Activated naive CD8-positive, alpha-beta T cell treated with anti-CD3 and anti-CD28 coated beads, Interleukin-2, amount 10 ng/mL, durations not matched to agents 7 days and 5 days (primary cell): ENCODE results near the gene CERKL. TPM values are rescaled to one million over a fixed set of nuclear protein-coding genes. Genes with fewer than 3 reads are reported as not detected.
A peak's percentile ranks its signal among the peaks of the same experiment; 100 is the strongest.

ENCODE experiments used
- ATAC-seq: fragments of 150-1000 bp; cut with Tn5 transposase; one replicate; pipeline ENCODE4 v1.10.0; 2021; ENCODE audit warnings: low read depth, moderate library complexity
- POLR2A ChIA-PET: fragments of 350-600 bp; sonication (Branson Sonifier 250); formaldehyde crosslinking; loops from one replicate; lab custom pipeline; 2021; ENCODE audit warnings: antibody characterized with exemption; lab: Charles Lee
- DNase-seq: peaks from one replicate; pipeline ENCODE4 v3.0.0; 2021
- H3K27ac Mint-ChIP-seq: one replicate; pipeline ENCODE4 v1.8.0; 2022; ENCODE audit warnings: mild to moderate bottlenecking, mixed read lengths
- H3K27me3 Mint-ChIP-seq: one replicate; pipeline ENCODE4 v1.8.0; 2022; ENCODE audit warnings: mild to moderate bottlenecking, moderate library complexity, mixed read lengths
- H3K36me3 Mint-ChIP-seq: one replicate; pipeline ENCODE4 v1.8.0; 2021; ENCODE audit warnings: mild to moderate bottlenecking, mixed read lengths
- H3K4me1 Mint-ChIP-seq: one replicate; pipeline ENCODE4 v1.8.0; 2021; ENCODE audit warnings: mixed read lengths
- H3K4me3 Mint-ChIP-seq: one replicate; pipeline ENCODE4 v1.8.0; 2022; ENCODE audit warnings: mild to moderate bottlenecking, moderate library complexity, mixed read lengths
- H3K9me3 Mint-ChIP-seq: one replicate; pipeline ENCODE4 v1.8.0; 2021; ENCODE audit warnings: mixed read lengths
- total RNA-seq, 2 experiments: library from RNA; stranded (reverse); gene quantifications; one replicate each; pipeline ENCODE4 v1.2.3, GENCODE V29; 2021

The CERKL gene
- total RNA-seq, 2 experiments from 2014 or later: not detected

DNA sequence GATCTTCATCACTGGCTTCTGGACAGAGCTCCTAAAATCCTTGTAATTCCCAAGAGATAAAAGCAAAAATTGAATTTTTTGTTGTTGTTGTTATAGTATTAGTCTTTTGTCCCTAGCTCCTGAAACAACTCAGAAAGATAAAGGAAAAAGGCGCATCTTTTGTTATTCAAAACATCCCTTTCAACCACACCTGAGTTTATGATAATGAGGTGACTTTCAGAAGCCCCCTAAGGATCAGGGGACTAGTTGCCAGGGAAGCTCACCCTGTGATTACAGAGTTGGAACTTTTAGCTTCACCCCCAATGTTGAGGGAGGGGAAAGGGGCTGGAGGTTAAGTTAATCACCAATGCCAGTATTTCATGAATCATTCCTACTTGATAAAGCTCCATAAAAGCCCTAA lies 10.3 kb upstream of the CERKL start:
- POLR2A ChIA-PET: no interaction called here
- ATAC-seq (no peak), DNase-seq (no peak)
- H3K9me3 Mint-ChIP-seq: peaks cover 8% of the 10 kb centered on the region
- no peak overlapping the region for H3K4me3 Mint-ChIP-seq
- H3K27me3 Mint-ChIP-seq: peaks cover 15% of the 10 kb centered on the region
- no peaks in the 10 kb centered on the region for H3K4me1 Mint-ChIP-seq
- peaks cover 2% of the 10 kb centered on the region for H3K36me3 Mint-ChIP-seq
- no peak overlapping the region for H3K27ac Mint-ChIP-seq

GRCh38 chr2:181662287-181662686 lies 5.4 kb upstream of the CERKL start:
- no peak for DNase-seq
- peaks cover 23% of the 10 kb centered on the region for H3K27me3 Mint-ChIP-seq
- peaks cover 2% of the 10 kb centered on the region for H3K36me3 Mint-ChIP-seq
- peaks cover 6% of the 10 kb centered on the region for H3K9me3 Mint-ChIP-seq
- no peak overlapping the region for H3K4me3 Mint-ChIP-seq
- ATAC-seq: no peak
- POLR2A ChIA-PET: no interaction called here
- H3K4me1 Mint-ChIP-seq: no peaks in the 10 kb centered on the region
- no peak overlapping the region for H3K27ac Mint-ChIP-seq

DNA sequence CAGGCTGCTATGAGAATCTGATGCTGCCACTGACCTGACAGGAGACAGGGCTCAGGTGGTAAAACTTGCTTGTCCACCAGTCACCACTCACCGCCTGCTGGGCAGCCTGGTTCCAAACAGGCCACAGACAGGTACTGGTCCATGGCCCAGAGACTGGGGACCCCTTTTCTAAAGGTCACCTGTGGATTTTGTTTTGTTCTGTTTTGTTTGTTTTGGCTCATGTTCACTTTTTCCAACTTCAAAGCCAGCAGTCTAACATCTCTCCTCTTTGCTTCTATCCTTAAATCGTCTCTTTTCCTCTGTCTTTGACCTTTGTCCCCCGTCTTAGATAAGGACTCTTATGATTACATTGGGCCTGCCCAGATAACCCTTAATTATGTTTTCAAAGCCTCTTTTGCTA lies 3.3 kb upstream of the CERKL start:
- H3K27me3 Mint-ChIP-seq: peaks cover 28% of the 10 kb centered on the region
- H3K4me3 Mint-ChIP-seq: no peak overlapping the region
- DNase-seq (no peak), ATAC-seq (no peak)
- H3K4me1 Mint-ChIP-seq: peaks cover 5% of the 10 kb centered on the region
- H3K9me3 Mint-ChIP-seq: no peaks in the 10 kb centered on the region
- H3K36me3 Mint-ChIP-seq: no peaks in the 10 kb centered on the region
- POLR2A ChIA-PET: no interaction called here
- H3K27ac Mint-ChIP-seq: no peak overlapping the region

DNA sequence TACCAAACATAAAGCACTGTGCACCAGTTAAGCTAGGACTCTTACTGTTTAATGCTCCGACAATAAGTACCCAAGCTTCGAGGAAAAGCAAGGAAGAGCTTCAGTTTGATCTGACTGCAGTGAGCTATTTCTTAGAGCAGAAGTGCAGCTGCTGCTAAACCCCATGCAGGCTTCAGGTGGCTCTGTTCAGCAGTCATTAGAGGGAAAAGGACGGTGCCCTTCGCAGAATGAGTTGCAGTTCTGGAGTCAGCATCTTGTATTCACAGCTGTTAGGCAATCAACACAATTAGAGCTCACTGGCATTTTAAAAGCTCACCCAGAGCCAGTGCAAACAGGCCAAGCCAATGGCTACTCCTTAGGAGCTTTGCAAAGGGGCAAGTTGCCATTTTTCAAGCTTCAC lies 1.5 kb upstream of the CERKL start:
- no peaks in the 10 kb centered on the region for H3K36me3 Mint-ChIP-seq
- POLR2A ChIA-PET: no interaction called here
- peaks cover 5% of the 10 kb centered on the region for H3K4me1 Mint-ChIP-seq
- H3K27ac Mint-ChIP-seq: no peak overlapping the region
- no peaks in the 10 kb centered on the region for H3K9me3 Mint-ChIP-seq
- ATAC-seq (no peak), DNase-seq (no peak)
- H3K27me3 Mint-ChIP-seq: peaks cover 40% of the 10 kb centered on the region
- H3K4me3 Mint-ChIP-seq: no peak overlapping the region

DNA sequence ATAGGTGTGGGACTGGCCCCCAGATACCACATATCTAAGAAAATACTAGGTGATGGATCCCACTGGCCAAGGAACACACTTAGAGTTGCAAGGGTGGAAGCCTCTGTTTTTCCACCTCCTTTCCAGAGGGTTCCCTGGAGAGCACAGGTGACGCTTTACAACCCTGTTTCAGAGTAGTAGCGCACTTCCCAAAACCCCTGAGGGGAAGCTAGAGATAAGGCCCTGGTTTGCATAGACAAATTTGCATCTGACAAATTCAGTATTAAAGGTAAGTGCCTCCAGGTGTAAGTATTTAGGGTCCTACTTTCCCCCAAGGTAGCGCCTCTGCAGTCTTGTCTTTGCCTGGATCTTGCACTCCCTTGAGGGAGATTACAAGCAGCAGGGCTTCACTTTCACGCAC lies 474 bp upstream of the CERKL start:
- Mint-ChIP-seq H3K27me3 (peaks cover 43% of the 10 kb centered on the region), H3K4me1 (peaks cover 5% of the 10 kb centered on the region), H3K4me3 (peak overlapping the region; percentile 65), H3K27ac (no peak overlapping the region), H3K36me3 (no peaks in the 10 kb centered on the region), H3K9me3 (no peaks in the 10 kb centered on the region)
- no peak for ATAC-seq
- no peak for DNase-seq
- POLR2A ChIA-PET: no interaction called here

DNA sequence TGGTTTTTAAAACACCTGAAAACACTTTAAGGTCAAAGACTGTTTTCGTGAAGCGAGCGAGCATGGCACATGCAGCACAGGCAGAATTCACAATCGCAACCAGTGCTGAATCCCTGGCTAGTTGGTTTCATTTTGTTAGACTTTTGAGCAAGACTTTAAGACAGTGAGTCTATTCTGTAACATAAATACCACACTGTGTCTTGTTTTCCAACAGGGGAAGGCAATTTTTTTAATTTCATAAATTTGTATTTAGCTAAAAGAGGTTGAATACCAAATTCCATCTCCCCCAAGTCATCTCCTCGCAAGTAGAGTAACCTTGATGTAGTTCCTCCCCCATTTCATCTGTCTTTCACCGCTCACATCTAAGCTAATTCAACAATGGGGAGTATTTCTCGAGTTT lies 1.4 kb downstream of the CERKL start:
- Mint-ChIP-seq H3K4me1 (peaks cover 5% of the 10 kb centered on the region), H3K27me3 (peaks cover 58% of the 10 kb centered on the region), H3K36me3 (no peaks in the 10 kb centered on the region), H3K9me3 (peaks cover 1% of the 10 kb centered on the region), H3K27ac (no peak overlapping the region), H3K4me3 (no peak overlapping the region)
- ATAC-seq: no peak
- no peak for DNase-seq
- POLR2A ChIA-PET: no interaction called here

DNA sequence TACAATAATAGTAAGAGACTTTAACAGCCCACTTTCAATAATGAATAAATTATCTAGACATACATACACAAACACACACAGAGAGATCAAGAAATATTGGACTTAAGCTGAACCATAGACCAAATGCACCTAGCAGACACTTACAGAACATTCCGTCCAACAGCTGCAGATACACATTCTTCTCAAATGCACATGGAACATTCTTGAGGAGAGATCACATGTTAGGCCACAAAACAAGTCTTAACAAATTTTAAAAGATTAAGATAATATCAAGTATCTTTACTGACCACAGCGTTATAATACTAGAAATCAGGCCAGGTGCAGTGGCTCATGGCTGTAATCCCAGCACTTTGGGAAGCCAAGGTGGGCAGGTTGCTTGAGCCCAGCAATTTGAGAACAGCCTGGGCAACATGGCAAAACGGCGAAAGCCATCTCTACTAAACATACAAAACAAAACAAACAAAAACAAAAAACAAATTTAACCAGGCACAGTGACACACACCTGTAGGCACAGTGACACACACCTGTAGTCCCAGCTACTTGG lies 7.4 kb downstream of the CERKL start:
- DNase-seq (no peak), ATAC-seq (no peak)
- POLR2A ChIA-PET: no interaction called here
- no peaks in the 10 kb centered on the region for H3K4me1 Mint-ChIP-seq
- peaks cover 50% of the 10 kb centered on the region for H3K27me3 Mint-ChIP-seq
- peaks cover 1% of the 10 kb centered on the region for H3K9me3 Mint-ChIP-seq
- no peak overlapping the region for H3K4me3 Mint-ChIP-seq
- H3K27ac Mint-ChIP-seq: no peak overlapping the region
- H3K36me3 Mint-ChIP-seq: no peaks in the 10 kb centered on the region

DNA sequence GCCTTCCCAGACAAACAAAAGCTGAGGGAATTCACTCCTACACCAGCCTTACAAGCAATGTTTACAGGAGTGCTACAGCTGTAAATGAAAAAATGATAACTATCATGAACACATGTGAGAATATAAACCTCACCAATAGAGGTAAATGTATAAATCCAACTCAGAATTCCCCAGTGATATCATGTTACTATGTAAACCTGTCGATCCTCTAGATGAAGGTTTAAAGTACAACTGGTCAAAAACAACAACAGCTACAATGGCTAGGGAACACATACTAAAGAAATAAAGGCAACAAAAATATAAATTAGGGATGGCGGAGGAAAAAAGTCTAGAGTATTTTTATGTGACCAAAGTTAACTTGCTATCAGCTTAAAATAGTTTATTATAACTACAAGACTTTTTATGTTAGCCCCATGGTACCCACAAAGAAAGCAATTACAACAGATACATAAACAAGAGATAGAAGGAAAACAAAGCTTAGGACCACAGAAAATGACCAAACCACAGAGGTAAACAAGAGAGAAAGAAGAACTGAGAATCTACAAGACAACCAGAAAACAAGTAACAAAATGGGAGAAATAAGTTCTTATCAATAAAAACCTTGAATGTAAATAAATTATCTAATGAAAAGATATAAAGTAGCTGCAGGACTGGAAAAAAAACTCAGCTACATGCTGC lies 8.3 kb downstream of the CERKL start:
- POLR2A ChIA-PET: no interaction called here
- Mint-ChIP-seq H3K27ac (no peak overlapping the region), H3K27me3 (peaks cover 47% of the 10 kb centered on the region), H3K36me3 (no peaks in the 10 kb centered on the region), H3K9me3 (peaks cover 1% of the 10 kb centered on the region), H3K4me1 (no peaks in the 10 kb centered on the region), H3K4me3 (no peak overlapping the region)
- DNase-seq (no peak), ATAC-seq (no peak)

- no peaks in the 10 kb centered on the region for H3K36me3 Mint-ChIP-seq
- POLR2A ChIA-PET: no interaction called here
- H3K4me1 Mint-ChIP-seq: no peaks in the 10 kb centered on the region
- DNase-seq: no peak
- H3K27ac Mint-ChIP-seq: no peak overlapping the region
- peaks cover 36% of the 10 kb centered on the region for H3K27me3 Mint-ChIP-seq
- H3K9me3 Mint-ChIP-seq: peaks cover 1% of the 10 kb centered on the region
- ATAC-seq: no peak
- no peak overlapping the region for H3K4me3 Mint-ChIP-seq
These were observed 10.4 kb downstream of the CERKL start for GRCh38 chr2:181646415-181646987.

- no peaks in the 10 kb centered on the region for H3K9me3 Mint-ChIP-seq
- no peak overlapping the region for H3K4me3 Mint-ChIP-seq
- H3K27ac Mint-ChIP-seq: no peak overlapping the region
- DNase-seq: no peak
- H3K27me3 Mint-ChIP-seq: peaks cover 19% of the 10 kb centered on the region
- H3K36me3 Mint-ChIP-seq: no peaks in the 10 kb centered on the region
- POLR2A ChIA-PET: no interaction called here
- H3K4me1 Mint-ChIP-seq: no peaks in the 10 kb centered on the region
- ATAC-seq: no peak
These were observed 13.8 kb downstream of the CERKL start for GRCh38 chr2:181643151-181643550.

DNA sequence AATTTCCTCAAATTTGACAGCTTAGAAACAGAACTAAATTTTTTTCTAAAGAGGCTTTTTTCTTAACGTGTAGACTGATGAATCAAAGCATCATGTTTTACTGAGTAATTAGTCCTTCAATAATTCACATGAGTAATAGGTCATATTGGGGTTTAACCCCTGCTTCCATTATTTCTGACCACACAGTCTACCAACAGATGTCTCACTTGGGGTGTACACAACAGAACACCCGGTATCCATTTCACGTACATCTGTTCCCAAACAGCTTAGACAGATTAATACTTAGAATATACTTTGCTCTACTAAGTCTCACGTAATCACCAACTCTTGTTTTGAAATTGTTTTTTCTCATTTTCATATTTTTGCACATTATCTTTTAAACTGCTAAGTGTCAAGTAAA lies 14.8 kb downstream of the CERKL start:
- ATAC-seq: no peak
- POLR2A ChIA-PET: no interaction called here
- H3K36me3 Mint-ChIP-seq: no peaks in the 10 kb centered on the region
- H3K27ac Mint-ChIP-seq: no peak overlapping the region
- H3K4me1 Mint-ChIP-seq: no peaks in the 10 kb centered on the region
- peaks cover 13% of the 10 kb centered on the region for H3K27me3 Mint-ChIP-seq
- no peaks in the 10 kb centered on the region for H3K9me3 Mint-ChIP-seq
- no peak overlapping the region for H3K4me3 Mint-ChIP-seq
- DNase-seq: no peak

DNA sequence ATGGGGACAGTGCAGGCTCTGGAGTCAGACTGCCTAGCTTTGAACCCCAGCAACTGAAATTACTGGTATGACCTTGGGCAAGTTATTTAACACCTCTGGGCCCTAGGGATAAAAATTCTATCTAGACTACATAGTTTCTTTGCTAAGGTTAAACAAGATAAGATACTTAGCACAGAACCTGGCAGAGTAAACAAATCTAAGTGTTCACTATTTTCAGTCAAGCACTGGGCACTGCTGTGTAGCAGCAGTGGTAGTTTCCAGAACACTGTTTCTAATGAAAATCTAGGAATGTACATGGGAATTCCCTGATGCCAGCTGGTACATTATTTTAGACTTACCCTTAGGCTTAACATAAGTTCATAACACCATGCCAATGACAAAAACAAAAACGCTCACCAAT lies 17.2 kb downstream of the CERKL start:
- Mint-ChIP-seq H3K9me3 (no peaks in the 10 kb centered on the region), H3K27me3 (peaks cover 9% of the 10 kb centered on the region), H3K27ac (no peak overlapping the region), H3K4me1 (no peaks in the 10 kb centered on the region), H3K36me3 (no peaks in the 10 kb centered on the region), H3K4me3 (no peak overlapping the region)
- no peak for ATAC-seq
- no peak for DNase-seq
- POLR2A ChIA-PET: no interaction called here

- H3K36me3 Mint-ChIP-seq: no peaks in the 10 kb centered on the region
- POLR2A ChIA-PET: no interaction called here
- no peak overlapping the region for H3K27ac Mint-ChIP-seq
- peaks cover 13% of the 10 kb centered on the region for H3K27me3 Mint-ChIP-seq
- peaks cover 5% of the 10 kb centered on the region for H3K4me1 Mint-ChIP-seq
- no peak overlapping the region for H3K4me3 Mint-ChIP-seq
- no peaks in the 10 kb centered on the region for H3K9me3 Mint-ChIP-seq
- DNase-seq (no peak), ATAC-seq (no peak)
These were observed 24.0 kb downstream of the CERKL start for GRCh38 chr2:181632733-181633401.
